Measurements from ENCODE around the gene SH3RF3. TPM values are rescaled to one million over a fixed set of nuclear protein-coding genes. Genes with fewer than 3 reads are reported as not detected.

SH3RF3 gene
- polyA plus RNA-seq, 1 of the 3 experiments (the other 2 are of a cell fraction), result 1.9 TPM

DNA sequence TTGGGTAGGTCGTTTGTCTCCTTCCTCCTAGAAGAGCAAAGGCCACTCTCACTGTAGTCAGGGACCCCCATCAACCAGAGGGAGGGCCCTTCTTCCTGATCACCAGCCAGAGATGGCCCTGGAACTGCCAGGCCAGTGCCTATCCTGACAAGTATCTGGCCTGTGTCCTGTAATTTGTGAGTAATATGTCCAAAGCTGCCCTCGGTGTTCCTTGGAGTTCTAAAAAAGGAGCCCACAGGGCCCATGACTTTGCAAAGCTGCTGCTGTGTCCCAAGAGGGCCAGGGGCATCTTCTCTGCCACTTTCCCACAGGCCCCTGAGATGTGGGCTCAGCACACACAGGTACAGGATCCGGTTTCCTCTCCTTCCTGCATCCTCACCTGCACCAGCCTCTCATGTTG lies 272.4 kb downstream of the SH3RF3 start:
- Histone ChIP-seq H3K27me3 (ENCODE audit: insufficient read depth) (no peaks in the 10 kb centered on the region), H2AFZ (ENCODE audit: low read depth) (no peak overlapping the region), H3K4me2 (no peak overlapping the region), H3K36me3 (replicated peaks in 1 of 2; ENCODE audit: control insufficient read depth in 1 of 2, insufficient read depth in 2 of 2, low read length in 1 of 2) (no peaks in the 10 kb centered on the region), H3K79me2 (ENCODE audit: insufficient read depth) (no peaks in the 10 kb centered on the region), H3K9me3 (no peaks in the 10 kb centered on the region), H3K27ac (ENCODE audit: low read depth in 2 of 2, low read length in 1 of 2) (no peak overlapping the region), H3K4me3 (ENCODE audit: low read depth in 2 of 2, low read length in 1 of 2) (no peak overlapping the region), H3F3A (replicated peaks; ENCODE audit: insufficient read depth) (no peaks in the 10 kb centered on the region), H3K4me1 (ENCODE audit: control insufficient read depth in 1 of 2, insufficient read depth in 2 of 2, low read depth in 1 of 2, low read length in 1 of 2) (peaks cover 0 to 2% of the 10 kb centered on the region in 2 experiments; a peak in 1 of 4 replicates), H3K9me2 (no peaks in the 10 kb centered on the region), H4K20me1 (ENCODE audit: insufficient read depth) (0 out of 2 replicates have a peak, but pooled peaks cover 6% of the 10 kb centered on the region), H3K9ac (no peak overlapping the region)
- 69% methylated on average over 3 of the region's 3 CpGs for WGBS (ENCODE audit: low lambda C conversion rate)
- ChIA-PET POLR2A (no interaction called here), CTCF (no interaction called here)
- TF ChIP-seq GATA2 (CRISPR knock-in tag; IDR thresholded peaks at IDR 0.05) (no peak), CHD2 (IDR thresholded peaks at IDR 0.05; ENCODE audit: low read length, partially characterized antibody) (no peak), EZH2phosphoT487 (IDR thresholded peaks at IDR 0.05; ENCODE audit: borderline replicate concordance, low read depth) (no peak), FOXM1 (IDR thresholded peaks at IDR 0.05; ENCODE audit: low read depth) (no peak), SIN3A (IDR thresholded peaks at IDR 0.05; ENCODE audit: borderline replicate concordance, low read depth, low read length) (no peak), NFIC (IDR thresholded peaks at IDR 0.05; ENCODE audit: borderline replicate concordance) (no peak), RCOR1 (IDR thresholded peaks at IDR 0.05; ENCODE audit: low read length) (no peak), NRF1 (IDR thresholded peaks at IDR 0.05; ENCODE audit: low read depth, low read length) (no peak), FOXJ3 (CRISPR knock-in tag; IDR thresholded peaks at IDR 0.05) (no peak), TCF12 (IDR thresholded peaks at IDR 0.05) (no peak), POLR2AphosphoS5 (IDR thresholded peaks at IDR 0.05; ENCODE audit: low read depth, low read length) (no peak), GABPA (IDR thresholded peaks at IDR 0.05; ENCODE audit: low read depth) (no peak), SMC3 (IDR thresholded peaks at IDR 0.05; ENCODE audit: low read depth, low read length) (no peak), ELF1 (IDR thresholded peaks at IDR 0.05) (no peak)
- TF ChIP-seq, protein P1, sequence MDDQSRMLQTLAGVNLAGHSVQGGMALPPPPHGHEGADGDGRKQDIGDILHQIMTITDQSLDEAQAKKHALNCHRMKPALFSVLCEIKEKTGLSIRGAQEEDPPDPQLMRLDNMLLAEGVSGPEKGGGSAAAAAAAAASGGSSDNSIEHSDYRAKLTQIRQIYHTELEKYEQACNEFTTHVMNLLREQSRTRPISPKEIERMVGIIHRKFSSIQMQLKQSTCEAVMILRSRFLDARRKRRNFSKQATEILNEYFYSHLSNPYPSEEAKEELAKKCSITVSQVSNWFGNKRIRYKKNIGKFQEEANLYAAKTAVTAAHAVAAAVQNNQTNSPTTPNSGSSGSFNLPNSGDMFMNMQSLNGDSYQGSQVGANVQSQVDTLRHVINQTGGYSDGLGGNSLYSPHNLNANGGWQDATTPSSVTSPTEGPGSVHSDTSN (IDR thresholded peaks at IDR 0.05), result no peak
- TF ChIP-seq, protein P2, sequence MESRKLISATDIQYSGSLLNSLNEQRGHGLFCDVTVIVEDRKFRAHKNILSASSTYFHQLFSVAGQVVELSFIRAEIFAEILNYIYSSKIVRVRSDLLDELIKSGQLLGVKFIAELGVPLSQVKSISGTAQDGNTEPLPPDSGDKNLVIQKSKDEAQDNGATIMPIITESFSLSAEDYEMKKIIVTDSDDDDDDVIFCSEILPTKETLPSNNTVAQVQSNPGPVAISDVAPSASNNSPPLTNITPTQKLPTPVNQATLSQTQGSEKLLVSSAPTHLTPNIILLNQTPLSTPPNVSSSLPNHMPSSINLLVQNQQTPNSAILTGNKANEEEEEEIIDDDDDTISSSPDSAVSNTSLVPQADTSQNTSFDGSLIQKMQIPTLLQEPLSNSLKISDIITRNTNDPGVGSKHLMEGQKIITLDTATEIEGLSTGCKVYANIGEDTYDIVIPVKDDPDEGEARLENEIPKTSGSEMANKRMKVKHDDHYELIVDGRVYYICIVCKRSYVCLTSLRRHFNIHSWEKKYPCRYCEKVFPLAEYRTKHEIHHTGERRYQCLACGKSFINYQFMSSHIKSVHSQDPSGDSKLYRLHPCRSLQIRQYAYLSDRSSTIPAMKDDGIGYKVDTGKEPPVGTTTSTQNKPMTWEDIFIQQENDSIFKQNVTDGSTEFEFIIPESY (IDR thresholded peaks at IDR 0.05; ENCODE audit: borderline replicate concordance, low read depth), result no peak
- TF ChIP-seq, protein P3, sequence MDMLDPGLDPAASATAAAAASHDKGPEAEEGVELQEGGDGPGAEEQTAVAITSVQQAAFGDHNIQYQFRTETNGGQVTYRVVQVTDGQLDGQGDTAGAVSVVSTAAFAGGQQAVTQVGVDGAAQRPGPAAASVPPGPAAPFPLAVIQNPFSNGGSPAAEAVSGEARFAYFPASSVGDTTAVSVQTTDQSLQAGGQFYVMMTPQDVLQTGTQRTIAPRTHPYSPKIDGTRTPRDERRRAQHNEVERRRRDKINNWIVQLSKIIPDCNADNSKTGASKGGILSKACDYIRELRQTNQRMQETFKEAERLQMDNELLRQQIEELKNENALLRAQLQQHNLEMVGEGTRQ (IDR thresholded peaks at IDR 0.05; ENCODE audit: borderline replicate concordance, low read depth, low read length), result no peak
- TF ChIP-seq, protein P4, sequence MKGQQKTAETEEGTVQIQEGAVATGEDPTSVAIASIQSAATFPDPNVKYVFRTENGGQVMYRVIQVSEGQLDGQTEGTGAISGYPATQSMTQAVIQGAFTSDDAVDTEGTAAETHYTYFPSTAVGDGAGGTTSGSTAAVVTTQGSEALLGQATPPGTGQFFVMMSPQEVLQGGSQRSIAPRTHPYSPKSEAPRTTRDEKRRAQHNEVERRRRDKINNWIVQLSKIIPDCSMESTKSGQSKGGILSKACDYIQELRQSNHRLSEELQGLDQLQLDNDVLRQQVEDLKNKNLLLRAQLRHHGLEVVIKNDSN (IDR thresholded peaks at IDR 0.05; ENCODE audit: borderline replicate concordance, low read depth), result no peak
- TF ChIP-seq, protein P5, sequence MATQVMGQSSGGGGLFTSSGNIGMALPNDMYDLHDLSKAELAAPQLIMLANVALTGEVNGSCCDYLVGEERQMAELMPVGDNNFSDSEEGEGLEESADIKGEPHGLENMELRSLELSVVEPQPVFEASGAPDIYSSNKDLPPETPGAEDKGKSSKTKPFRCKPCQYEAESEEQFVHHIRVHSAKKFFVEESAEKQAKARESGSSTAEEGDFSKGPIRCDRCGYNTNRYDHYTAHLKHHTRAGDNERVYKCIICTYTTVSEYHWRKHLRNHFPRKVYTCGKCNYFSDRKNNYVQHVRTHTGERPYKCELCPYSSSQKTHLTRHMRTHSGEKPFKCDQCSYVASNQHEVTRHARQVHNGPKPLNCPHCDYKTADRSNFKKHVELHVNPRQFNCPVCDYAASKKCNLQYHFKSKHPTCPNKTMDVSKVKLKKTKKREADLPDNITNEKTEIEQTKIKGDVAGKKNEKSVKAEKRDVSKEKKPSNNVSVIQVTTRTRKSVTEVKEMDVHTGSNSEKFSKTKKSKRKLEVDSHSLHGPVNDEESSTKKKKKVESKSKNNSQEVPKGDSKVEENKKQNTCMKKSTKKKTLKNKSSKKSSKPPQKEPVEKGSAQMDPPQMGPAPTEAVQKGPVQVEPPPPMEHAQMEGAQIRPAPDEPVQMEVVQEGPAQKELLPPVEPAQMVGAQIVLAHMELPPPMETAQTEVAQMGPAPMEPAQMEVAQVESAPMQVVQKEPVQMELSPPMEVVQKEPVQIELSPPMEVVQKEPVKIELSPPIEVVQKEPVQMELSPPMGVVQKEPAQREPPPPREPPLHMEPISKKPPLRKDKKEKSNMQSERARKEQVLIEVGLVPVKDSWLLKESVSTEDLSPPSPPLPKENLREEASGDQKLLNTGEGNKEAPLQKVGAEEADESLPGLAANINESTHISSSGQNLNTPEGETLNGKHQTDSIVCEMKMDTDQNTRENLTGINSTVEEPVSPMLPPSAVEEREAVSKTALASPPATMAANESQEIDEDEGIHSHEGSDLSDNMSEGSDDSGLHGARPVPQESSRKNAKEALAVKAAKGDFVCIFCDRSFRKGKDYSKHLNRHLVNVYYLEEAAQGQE (IDR thresholded peaks at IDR 0.05; ENCODE audit: low read depth, low read length), result no peak
- TF ChIP-seq, protein P6, sequence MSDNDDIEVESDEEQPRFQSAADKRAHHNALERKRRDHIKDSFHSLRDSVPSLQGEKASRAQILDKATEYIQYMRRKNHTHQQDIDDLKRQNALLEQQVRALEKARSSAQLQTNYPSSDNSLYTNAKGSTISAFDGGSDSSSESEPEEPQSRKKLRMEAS (IDR thresholded peaks at IDR 0.05; ENCODE audit: low read depth), result no peak
- DNase-seq, result no peak

All from SK-N-SH (cell line).